B cell (primary cell): ENCODE data around the gene TMEM128. TPM values are rescaled to one million over a fixed set of nuclear protein-coding genes. Genes with fewer than 3 reads are reported as not detected.

Source experiments
- ATAC-seq: fragments of 200-7000 bp; cut with Tn5 transposase; one replicate; pipeline ENCODE4 v1.10.0; 2021; ENCODE audit warnings: low read depth, mild to moderate bottlenecking, moderate number of reproducible peaks, moderate library complexity
- CTCF ChIA-PET: fragments of 350-600 bp; sonication (Branson Sonifier 250); formaldehyde crosslinking; loops from one replicate; lab custom pipeline; 2021; ENCODE audit warnings: antibody characterized with exemption, inconsistent platforms; lab: Charles Lee
- POLR2A ChIA-PET: fragments of 350-600 bp; sonication (Branson Sonifier 250); formaldehyde crosslinking; loops from one replicate; lab custom pipeline; 2021; ENCODE audit warnings: antibody characterized with exemption; lab: Charles Lee
- DNase-seq: peaks from one replicate; pipeline ENCODE4 v3.0.0; 2013
- H2AFZ ChIP-seq: 2 replicates; pipeline ENCODE4 v1.6.1; 2012; ENCODE audit warnings: mild to moderate bottlenecking, low read depth, low read length; ENCODE audit not compliant: insufficient read depth, poor library complexity, severe bottlenecking
- H3K27ac ChIP-seq, 2 donors: 1 replicate in 1 of 2; 2 replicates in 1 of 2; pipeline ENCODE4 v1.5.1; 2012 to 2013; ENCODE audit warnings: low read length in 2 of 2, mild to moderate bottlenecking in 2 of 2, moderate library complexity in 1 of 2
- H3K27me3 ChIP-seq, 4 experiments: fragments of 200-600 bp in 1 of 4; sonication (generic) in 1 of 4; replicated peaks in 1 of 4; 1 replicate in 2 of 4; 2 replicates in 2 of 4; pipeline versions ENCODE4 v1.6.1 to v1.7.0; 2013 to 2016; ENCODE audit warnings: low read length in 3 of 4, mild to moderate bottlenecking in 2 of 4, mixed read lengths in 1 of 4, moderate library complexity in 1 of 4; ENCODE audit not compliant: insufficient read depth in 4 of 4, control insufficient read depth in 3 of 4; ENCODE audit errors: control extremely low read depth in 1 of 4
- H3K36me3 ChIP-seq, 2 experiments: replicated peaks in 1 of 2; 1 replicate in 1 of 2; 2 replicates in 1 of 2; pipeline versions ENCODE4 v1.6.1 to v1.7.1; 2013; ENCODE audit warnings: low read length in 1 of 2; ENCODE audit not compliant: insufficient read depth in 2 of 2, control insufficient read depth in 1 of 2; ENCODE audit errors: control extremely low read depth in 1 of 2, extremely low read depth in 1 of 2
- H3K4me1 ChIP-seq, 2 donors: fragments of 200-600 bp in 1 of 2; sonication (generic) in 1 of 2; 1 replicate in 1 of 2; 2 replicates in 1 of 2; pipeline versions ENCODE4 v1.5.1 to v1.6.1; 2013 to 2017; ENCODE audit warnings: low read length in 2 of 2; ENCODE audit not compliant: control insufficient read depth in 2 of 2, insufficient read depth in 2 of 2
- H3K4me2 ChIP-seq: replicated peaks from 2 replicates; pipeline ENCODE3; 2012; ENCODE audit warnings: mild to moderate bottlenecking, low read depth, low read length; ENCODE audit not compliant: poor library complexity, severe bottlenecking
- H3K4me3 ChIP-seq, 5 experiments: fragments of 200-600 bp in 1 of 5; sonication (generic) in 1 of 5; 1 replicate in 3 of 5; 2 replicates in 2 of 5; pipeline versions ENCODE4 v1.5.1 to v1.7.0; 2011 to 2016; ENCODE audit warnings: low read length in 4 of 5, mild to moderate bottlenecking in 4 of 5, low read depth in 2 of 5, control low read depth in 1 of 5, moderate library complexity in 1 of 5; ENCODE audit not compliant: insufficient read depth in 1 of 5; ENCODE audit errors: control extremely low read depth in 1 of 5, extremely low read depth in 1 of 5
- H3K79me2 ChIP-seq: fragments of 200-600 bp; sonication (generic); one replicate; pipeline ENCODE4 v1.6.0; 2016; ENCODE audit warnings: low read length; ENCODE audit not compliant: control insufficient read depth, insufficient read depth
- H3K9ac ChIP-seq: fragments of 200-600 bp; sonication (generic); 2 replicates; pipeline ENCODE4 v1.6.1; 2017; ENCODE audit warnings: mild to moderate bottlenecking, low read length, moderate library complexity
- H3K9me3 ChIP-seq, 3 donors: one replicate each; pipeline versions ENCODE4 v1.6.1 to v1.7.1; 2013; ENCODE audit warnings: low read length in 2 of 3; ENCODE audit not compliant: control insufficient read depth in 2 of 3, insufficient read depth in 1 of 3; ENCODE audit errors: control extremely low read depth in 1 of 3
- H4K20me1 ChIP-seq: 2 replicates; pipeline ENCODE4 v1.6.0; 2012; ENCODE audit warnings: mild to moderate bottlenecking, low read length; ENCODE audit not compliant: insufficient read depth, control insufficient read depth, poor library complexity, severe bottlenecking
- H3K27ac Mint-ChIP-seq: one replicate; pipeline ENCODE4 v1.8.0; 2021; ENCODE audit warnings: mixed read lengths
- H3K27me3 Mint-ChIP-seq: one replicate; pipeline ENCODE4 v1.8.0; 2021; ENCODE audit warnings: mixed read lengths
- H3K4me1 Mint-ChIP-seq: one replicate; pipeline ENCODE4 v1.8.0; 2021; ENCODE audit warnings: mixed read lengths
- H3K4me3 Mint-ChIP-seq: one replicate; pipeline ENCODE4 v1.8.0; 2021; ENCODE audit warnings: mixed read lengths
- H3K9me3 Mint-ChIP-seq: one replicate; pipeline ENCODE4 v1.8.0; 2022; ENCODE audit warnings: mixed read lengths; ENCODE audit not compliant: insufficient read depth
- CTCF ChIP-seq: fragments of 200-600 bp; IDR thresholded peaks from one replicate; pipeline ENCODE4 v1.8.0; 2022; ENCODE audit warnings: antibody characterized with exemption, mild to moderate bottlenecking
- EZH2 ChIP-seq: IDR thresholded peaks from 2 replicates; pipeline ENCODE4 v1.6.1; 2012; ENCODE audit warnings: borderline replicate concordance, low read depth, mild to moderate bottlenecking, moderate library complexity, low read length; ENCODE audit not compliant: insufficient read depth, poor library complexity, severe bottlenecking
- WGBS: methylation state at CpG from one replicate; pipeline ENCODE4 v1.1.5; 2013; ENCODE audit warnings: missing lambda C conversion rate; ENCODE audit not compliant: insufficient coverage; 5-methylcytosine and 5-hydroxymethylcytosine counted together
- intact Hi-C: fragments of 100-400 bp; cut with micrococcal nuclease; formaldehyde crosslinking; loops from one replicate; pipeline ENCODE4 v1.10.0; 2022
- polyA plus RNA-seq: library from polyadenylated mRNA; depleted of rRNA; stranded (reverse); fragments of >200 nt; gene quantifications from 2 replicates; pipeline ENCODE4 v1.2.3, GENCODE V29; 2012
- total RNA-seq, 2 donors: library from RNA; stranded (reverse); fragments of 120-200 nt in 1 of 2; gene quantifications; 1 replicate in 1 of 2; 2 replicates in 1 of 2; pipeline versions ENCODE4 v1.2.3 to v1.2.4, GENCODE V29; 2013 to 2022

Gene TMEM128
- total and polyA plus RNA-seq, 2 donors (not counting 1 experiment from before 2014, with no cell fraction given) = 10.2 to 17.3 TPM

GRCh38 chr4:4256799-4257198 lies 8.8 kb upstream of the TMEM128 start:
- no peaks in the 10 kb centered on the region for H3K9me3 ChIP-seq
- H3K4me2 ChIP-seq = no peak overlapping the region
- intact Hi-C loops = no loop called here
- Mint-ChIP-seq H3K9me3 (no peaks in the 10 kb centered on the region), H3K4me3 (no peak overlapping the region), H3K4me1 (no peaks in the 10 kb centered on the region), H3K27ac (no peak overlapping the region), H3K27me3 (peaks cover 15% of the 10 kb centered on the region)
- WGBS = 84% methylated on average over 10 of the region's 10 CpGs
- H4K20me1 ChIP-seq = no peaks in the 10 kb centered on the region
- peaks cover 0 to 17% (median 3%) of the 10 kb centered on the region in 4 experiments for H3K27me3 ChIP-seq
- TF ChIP-seq CTCF (no peak), EZH2 (no peak)
- H3K9ac ChIP-seq = no peak overlapping the region
- ATAC-seq = no peak
- CTCF ChIA-PET = no interaction called here
- no peak overlapping the region for H2AFZ ChIP-seq
- H3K79me2 ChIP-seq = no peaks in the 10 kb centered on the region
- H3K4me1 ChIP-seq = no peaks in the 10 kb centered on the region
- no peak overlapping the region for H3K27ac ChIP-seq
- POLR2A ChIA-PET = no interaction called here
- no peak for DNase-seq
- no peak overlapping the region for H3K4me3 ChIP-seq
- H3K36me3 ChIP-seq = no peaks in the 10 kb centered on the region

- Mint-ChIP-seq H3K27ac (no peak overlapping the region), H3K27me3 (peaks cover 15% of the 10 kb centered on the region), H3K9me3 (no peaks in the 10 kb centered on the region), H3K4me1 (no peaks in the 10 kb centered on the region), H3K4me3 (no peak overlapping the region)
- Histone ChIP-seq H3K27me3 (peaks cover 0 to 19% (median 3%) of the 10 kb centered on the region in 4 experiments), H3K27ac (no peak overlapping the region), H3K79me2 (no peaks in the 10 kb centered on the region), H3K9ac (no peak overlapping the region), H2AFZ (no peak overlapping the region), H3K4me2 (no peak overlapping the region), H3K4me3 (no peak overlapping the region), H3K9me3 (no peaks in the 10 kb centered on the region), H3K4me1 (no peaks in the 10 kb centered on the region), H3K36me3 (no peaks in the 10 kb centered on the region), H4K20me1 (no peaks in the 10 kb centered on the region)
- TF ChIP-seq CTCF (no peak), EZH2 (no peak)
- no peak for ATAC-seq
- 88% methylated on average over 5 of the region's 6 CpGs for WGBS
- intact Hi-C loops = no loop called here
- ChIA-PET POLR2A (no interaction called here), CTCF (no interaction called here)
- no peak for DNase-seq
Observed at GRCh38 chr4:4254666-4255065, 6.6 kb upstream of the TMEM128 start.
